C4-2B (cell line): ENCODE results near the gene ASH1L.

Source experiments
- H3K27ac ChIP-seq: fragments of 450-650 bp; 2 replicates; pipeline ENCODE4 v1.5.1; 2017
- CTCF ChIP-seq: fragments of 450-650 bp; conservative IDR thresholded peaks from 2 replicates; pipeline ENCODE4 v1.5.1; 2017; ENCODE audit warnings: mild to moderate bottlenecking
- ZFX ChIP-seq: fragments of 450-650 bp; IDR thresholded peaks from 2 replicates; pipeline ENCODE4 v1.6.1; 2017

Gene ASH1L

GRCh38 chr1:155485945-155486344, 76.7 kb downstream of the ASH1L start:
- H3K27ac ChIP-seq = no peak overlapping the region

DNA sequence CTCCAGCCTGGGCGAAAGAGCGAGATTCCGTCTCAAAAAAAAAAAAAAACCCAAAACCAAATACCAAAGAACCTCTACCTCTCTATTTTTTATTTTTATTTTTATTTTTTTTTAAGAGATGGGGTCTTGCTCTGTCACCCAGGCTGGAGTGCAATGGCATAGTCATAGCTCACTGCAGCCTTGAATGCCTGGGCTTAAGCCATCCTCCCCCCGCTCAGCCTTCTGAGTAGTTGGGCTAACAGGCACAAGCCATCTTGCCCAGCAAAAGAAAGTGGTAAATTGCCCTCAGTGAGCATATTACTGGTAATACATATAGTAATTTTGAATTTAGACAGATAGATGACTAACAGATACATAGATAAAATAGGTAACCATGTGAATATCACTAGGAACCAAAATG, 77.4 kb downstream of the ASH1L start:
- no peak overlapping the region for H3K27ac ChIP-seq
- no peak for TF ChIP-seq ZFX
- TF ChIP-seq CTCF = no peak

More at GRCh38 chr1:155485945-155486344, 76.7 kb downstream of the ASH1L start:
- no peak for TF ChIP-seq ZFX
- TF ChIP-seq CTCF = no peak

GRCh38 chr1:155481741-155482241, 80.8 kb downstream of the ASH1L start:
- no peak overlapping the region; the same call in 1 of the 2 replicates for H3K27ac ChIP-seq
- no peak for TF ChIP-seq ZFX
- no peak for TF ChIP-seq CTCF

DNA sequence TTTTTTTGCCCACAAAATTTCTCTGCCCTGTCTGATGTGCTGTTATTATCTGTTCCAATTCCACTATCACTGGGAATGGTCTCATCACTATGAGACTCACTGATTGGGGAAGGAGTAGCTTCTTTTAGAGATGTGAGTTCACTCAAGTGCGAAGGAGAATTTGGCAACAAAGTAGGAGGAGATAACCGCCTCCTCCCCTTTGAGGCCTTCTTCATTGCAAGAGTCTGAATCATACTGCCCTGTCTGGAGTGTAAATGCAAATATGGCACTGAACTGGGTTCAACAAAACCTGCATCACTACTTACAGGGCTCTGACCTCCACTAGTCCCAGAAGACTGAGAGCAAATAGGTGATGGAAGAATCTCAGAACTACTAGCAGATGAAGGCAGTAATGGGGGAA, 83.4 kb downstream of the ASH1L start:
- no peak overlapping the region for H3K27ac ChIP-seq
- TF ChIP-seq CTCF (no peak), ZFX (no peak)

DNA sequence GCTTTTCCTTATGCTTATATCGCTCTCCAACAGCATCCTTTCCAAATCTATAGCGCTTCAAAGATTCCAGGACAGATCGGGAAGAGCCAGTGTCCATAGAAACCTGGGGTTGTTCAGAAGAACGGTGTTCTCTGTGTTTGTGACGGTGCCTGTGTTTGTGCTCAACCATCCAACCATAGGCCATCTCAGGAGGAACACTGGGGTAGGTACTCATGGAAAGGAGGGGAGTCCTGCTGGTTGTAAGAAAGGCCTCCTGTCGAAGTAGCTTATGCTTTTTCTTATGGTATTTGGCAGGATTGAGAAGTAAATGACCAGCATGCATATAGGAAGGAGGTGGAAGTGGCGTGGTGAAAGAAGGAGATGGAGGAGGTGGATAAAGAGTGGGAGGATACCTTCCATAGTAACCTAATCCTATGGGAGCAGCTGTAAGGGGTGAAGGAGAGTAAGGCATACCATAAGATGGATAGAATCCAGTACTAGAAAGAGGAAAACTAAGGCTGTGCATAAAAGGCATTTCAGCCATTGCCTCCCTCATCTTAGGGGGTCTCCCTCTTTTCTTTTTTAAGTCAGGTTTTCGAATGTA, 84.2 kb downstream of the ASH1L start:
- no peak overlapping the region for H3K27ac ChIP-seq
- TF ChIP-seq CTCF (no peak), ZFX (no peak)

DNA sequence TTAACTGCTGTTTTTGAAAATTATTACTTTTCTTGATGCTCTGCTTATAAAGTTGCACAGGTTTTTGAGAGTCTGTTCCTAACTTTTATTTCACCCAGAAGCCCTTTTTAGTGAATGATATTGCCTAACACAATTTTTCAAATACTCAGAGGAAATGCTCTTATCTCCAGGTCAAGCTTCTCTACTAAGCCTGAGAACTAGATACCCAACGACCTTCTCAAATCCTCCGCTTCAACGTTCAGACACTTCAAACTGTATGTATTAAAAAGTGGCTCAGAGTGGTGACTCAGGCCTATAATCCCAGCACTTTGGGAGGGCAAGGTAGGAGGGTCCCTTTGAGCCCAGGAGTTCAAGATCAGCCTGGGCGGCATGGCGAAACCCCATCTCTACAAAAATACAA, 88.5 kb downstream of the ASH1L start:
- TF ChIP-seq CTCF (no peak), ZFX (no peak)
- H3K27ac ChIP-seq = no peak overlapping the region

GRCh38 chr1:155473151-155473821, 89.3 kb downstream of the ASH1L start:
- no peak overlapping the region for H3K27ac ChIP-seq
- TF ChIP-seq CTCF (no peak), ZFX (no peak)
